BE2C (cell line): ENCODE measurements around the gene EXOC4.
"Not testable (repeated sequence)": the region's sequence is repeated elsewhere in the genome, so short reads cannot be mapped to it uniquely, and the experiment has no call there.

Source experiments
- DNase-seq: peaks from one replicate; pipeline ENCODE4 v3.0.0-alpha.2; 2020
- H3K27me3 ChIP-seq: fragments of 250-450 bp; sonication (Bioruptor Pico); 2 replicates; pipeline ENCODE4 v1.5.1; 2020; ENCODE audit warnings: mild to moderate bottlenecking
- H3K36me3 ChIP-seq: fragments of 250-450 bp; sonication (Bioruptor Pico); 2 replicates; pipeline ENCODE4 v1.5.1; 2020; ENCODE audit warnings: mild to moderate bottlenecking
- H3K4me1 ChIP-seq: fragments of 250-450 bp; sonication (Bioruptor Pico); 2 replicates; pipeline ENCODE4 v1.5.1; 2020
- H3K4me3 ChIP-seq: 2 replicates; pipeline ENCODE4 v1.5.1; 2011; ENCODE audit warnings: low read depth, low read length
- H3K9me3 ChIP-seq: fragments of 250-450 bp; sonication (Bioruptor Pico); 2 replicates; pipeline ENCODE4 v1.5.1; 2020
- CTCF ChIP-seq: IDR thresholded peaks from 2 replicates; pipeline ENCODE4 v1.5.1; 2012; ENCODE audit warnings: mild to moderate bottlenecking, low read depth, low read length

EXOC4 gene

GRCh38 chr7:133638857-133639256, 386.0 kb downstream of the EXOC4 start:
- H3K27me3 ChIP-seq, result no peaks in the 10 kb centered on the region
- no peak for TF ChIP-seq CTCF

GRCh38 chr7:133641436-133641835, 388.6 kb downstream of the EXOC4 start:
- Histone ChIP-seq H3K9me3 (0 out of 2 replicates have a peak, but pooled peaks cover 2% of the 10 kb centered on the region), H3K4me3 (no peak overlapping the region), H3K27me3 (no peaks in the 10 kb centered on the region), H3K36me3 (no peaks in the 10 kb centered on the region), H3K4me1 (peaks cover 10% of the 10 kb centered on the region)
- no peak for DNase-seq
- TF ChIP-seq CTCF, result peak; percentile 20; the same call in 1 of the 2 replicates

More at GRCh38 chr7:133638857-133639256, 386.0 kb downstream of the EXOC4 start:
- H3K36me3 ChIP-seq, result no peaks in the 10 kb centered on the region
- no peak for DNase-seq
- H3K4me3 ChIP-seq, result no peak overlapping the region
- H3K4me1 ChIP-seq, result peaks cover 5% of the 10 kb centered on the region
- no peaks in the 10 kb centered on the region for H3K9me3 ChIP-seq

- Histone ChIP-seq H3K36me3 (no peaks in the 10 kb centered on the region), H3K4me3 (no peak overlapping the region), H3K4me1 (peaks cover 23% of the 10 kb centered on the region), H3K27me3 (no peaks in the 10 kb centered on the region), H3K9me3 (0 out of 2 replicates have a peak, but pooled peaks cover 2% of the 10 kb centered on the region)
- DNase-seq, result no peak
- TF ChIP-seq CTCF, result no peak
Measured at GRCh38 chr7:133642907-133643306, 390.0 kb downstream of the EXOC4 start.

GRCh38 chr7:133643652-133644051, 390.8 kb downstream of the EXOC4 start:
- H3K4me3 ChIP-seq, H3K27me3 ChIP-seq, H3K9me3 ChIP-seq, H3K36me3 ChIP-seq, DNase-seq: not testable (repeated sequence)
- peaks cover 23% of the 10 kb centered on the region for H3K4me1 ChIP-seq

GRCh38 chr7:133645884-133646391, 393.1 kb downstream of the EXOC4 start:
- 0 out of 2 replicates have a peak, but pooled peaks cover 2% of the 10 kb centered on the region for H3K9me3 ChIP-seq
- no peak for TF ChIP-seq CTCF

GRCh38 chr7:133646472-133647315, 393.8 kb downstream of the EXOC4 start:
- peaks cover 23% of the 10 kb centered on the region for H3K4me1 ChIP-seq
- no peak for DNase-seq
- H3K9me3 ChIP-seq, result 0 out of 2 replicates have a peak, but pooled peaks cover 2% of the 10 kb centered on the region
- TF ChIP-seq CTCF, result no peak
- H3K36me3 ChIP-seq, result no peaks in the 10 kb centered on the region
- no peak overlapping the region for H3K4me3 ChIP-seq
- H3K27me3 ChIP-seq, result no peaks in the 10 kb centered on the region

More at GRCh38 chr7:133645884-133646391, 393.1 kb downstream of the EXOC4 start:
- Histone ChIP-seq H3K4me1 (peaks cover 23% of the 10 kb centered on the region), H3K36me3 (no peaks in the 10 kb centered on the region), H3K27me3 (no peaks in the 10 kb centered on the region), H3K4me3 (no peak overlapping the region)
- DNase-seq, result peak; percentile 15
